ENCODE data around the gene C4orf50.

C4orf50 gene

DNA sequence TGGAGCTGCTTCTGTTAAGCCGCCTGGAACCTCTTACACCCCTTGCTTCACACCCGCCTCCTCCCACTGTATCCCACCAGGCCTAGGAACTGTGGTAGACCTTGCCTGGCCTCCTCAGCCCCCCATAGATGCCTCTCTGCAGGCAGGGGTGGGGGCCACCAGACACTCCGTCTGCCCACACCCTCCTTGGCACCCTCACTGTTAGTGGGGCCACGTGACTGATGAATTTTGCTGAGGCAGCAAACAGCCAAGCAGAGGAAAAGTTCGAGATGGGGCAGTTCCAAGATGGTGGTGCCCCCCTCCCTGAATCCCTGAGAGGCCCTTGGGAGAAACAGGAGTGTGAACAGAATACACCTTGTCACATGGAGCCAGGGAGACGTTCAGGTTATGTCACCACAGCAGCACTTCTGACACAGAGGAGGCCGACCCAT lies 41.2 kb upstream of the C4orf50 start:
- no peak for DNase-seq (ENCODE audit: low read depth, low spot score)
- H3K4me3 ChIP-seq (ENCODE audit: low read depth, low read length): no peak overlapping the region
- ChIA-PET CTCF (no interaction called here), POLR2A (no interaction called here)
- TF ChIP-seq, protein P1, sequence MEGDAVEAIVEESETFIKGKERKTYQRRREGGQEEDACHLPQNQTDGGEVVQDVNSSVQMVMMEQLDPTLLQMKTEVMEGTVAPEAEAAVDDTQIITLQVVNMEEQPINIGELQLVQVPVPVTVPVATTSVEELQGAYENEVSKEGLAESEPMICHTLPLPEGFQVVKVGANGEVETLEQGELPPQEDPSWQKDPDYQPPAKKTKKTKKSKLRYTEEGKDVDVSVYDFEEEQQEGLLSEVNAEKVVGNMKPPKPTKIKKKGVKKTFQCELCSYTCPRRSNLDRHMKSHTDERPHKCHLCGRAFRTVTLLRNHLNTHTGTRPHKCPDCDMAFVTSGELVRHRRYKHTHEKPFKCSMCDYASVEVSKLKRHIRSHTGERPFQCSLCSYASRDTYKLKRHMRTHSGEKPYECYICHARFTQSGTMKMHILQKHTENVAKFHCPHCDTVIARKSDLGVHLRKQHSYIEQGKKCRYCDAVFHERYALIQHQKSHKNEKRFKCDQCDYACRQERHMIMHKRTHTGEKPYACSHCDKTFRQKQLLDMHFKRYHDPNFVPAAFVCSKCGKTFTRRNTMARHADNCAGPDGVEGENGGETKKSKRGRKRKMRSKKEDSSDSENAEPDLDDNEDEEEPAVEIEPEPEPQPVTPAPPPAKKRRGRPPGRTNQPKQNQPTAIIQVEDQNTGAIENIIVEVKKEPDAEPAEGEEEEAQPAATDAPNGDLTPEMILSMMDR (IDR thresholded peaks at IDR 0.05; ENCODE audit: insufficient read depth, low read length, missing control alignments): no peak

DNA sequence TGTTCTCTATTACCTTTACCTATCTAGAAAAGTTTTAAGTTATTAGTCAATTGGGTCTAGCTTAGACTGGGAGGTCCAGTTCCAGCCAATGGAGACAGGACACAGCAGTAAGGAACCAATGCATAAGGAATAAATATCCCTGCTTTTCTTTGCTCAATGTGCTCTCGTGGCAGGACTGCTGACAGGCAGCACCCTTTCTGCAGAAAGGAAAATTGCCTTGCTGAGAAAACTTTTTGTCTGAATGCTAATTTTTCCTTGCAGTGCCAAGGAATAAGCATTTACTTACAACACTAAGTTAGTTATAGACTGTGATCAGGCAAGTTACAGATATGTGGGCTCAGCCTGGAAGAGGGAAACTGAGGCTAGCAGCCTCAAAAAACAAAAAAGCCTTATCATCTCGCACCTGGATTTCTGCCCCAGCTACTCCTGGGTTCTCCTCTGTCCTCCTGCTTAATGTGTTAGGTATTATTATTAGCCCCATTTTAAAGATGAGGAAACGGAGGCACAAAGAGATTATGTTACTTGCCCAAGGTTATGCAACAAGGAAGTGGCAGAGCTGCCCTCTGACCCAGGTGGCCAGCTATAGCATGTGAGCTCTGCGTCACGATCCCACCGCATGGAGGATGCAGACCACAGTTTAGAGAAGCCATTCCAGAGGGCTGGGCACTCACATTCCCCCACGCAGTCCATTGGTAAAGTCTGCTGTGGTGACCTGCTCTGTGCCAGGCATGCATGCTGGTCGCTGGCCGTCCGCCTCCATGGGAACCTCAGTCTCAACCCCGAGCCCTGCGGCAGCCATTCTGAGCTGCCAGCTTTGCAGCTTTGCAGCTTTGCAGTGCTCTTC lies 40.5 kb upstream of the C4orf50 start:
- no peak for DNase-seq (ENCODE audit: low read depth, low spot score)
- ChIA-PET CTCF (no interaction called here), POLR2A (no interaction called here)
- H3K4me3 ChIP-seq (ENCODE audit: low read depth, low read length): no peak overlapping the region
- TF ChIP-seq, protein P1 (IDR thresholded peaks at IDR 0.05; ENCODE audit: insufficient read depth, low read length, missing control alignments): no peak

DNA sequence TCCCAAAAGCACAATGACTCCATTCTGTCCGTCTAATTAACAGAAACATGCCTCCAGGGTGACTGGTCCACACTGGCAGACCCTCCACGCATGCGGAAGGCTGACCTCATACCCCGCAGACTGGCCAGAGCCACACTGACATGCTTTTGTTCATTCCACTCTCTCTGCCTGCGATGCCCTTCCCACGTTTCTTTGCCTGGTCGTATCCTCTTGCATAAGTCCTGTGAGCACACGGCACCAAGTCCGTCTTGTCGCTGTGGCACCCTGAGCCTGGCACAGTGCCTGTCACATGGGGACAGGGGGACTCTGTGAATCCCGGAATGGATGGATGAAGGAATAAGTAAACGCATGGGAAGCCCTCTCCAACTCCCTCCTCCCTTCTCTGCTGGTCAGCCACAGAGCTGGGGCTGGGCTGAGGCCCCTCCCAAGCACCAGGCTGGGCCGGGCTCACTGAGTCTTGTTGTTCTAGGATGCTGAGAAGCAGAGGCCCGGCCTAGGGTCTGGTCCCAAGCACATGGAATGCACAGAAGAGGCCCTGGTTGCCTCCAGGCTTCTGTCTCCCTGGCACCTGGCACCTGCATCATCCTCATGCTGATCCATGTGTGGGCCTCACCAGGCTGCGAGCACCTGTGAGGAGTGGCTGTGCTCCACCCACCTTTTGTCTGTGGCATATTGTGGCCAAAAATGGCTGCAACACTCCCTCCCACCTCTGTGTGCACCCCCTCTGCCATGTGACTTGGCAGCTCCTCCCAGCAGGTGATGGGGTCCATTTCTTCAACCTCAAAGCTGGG lies 38.9 kb upstream of the C4orf50 start:
- POLR2A ChIA-PET: no interaction called here
- CTCF ChIA-PET: no interaction called here
- TF ChIP-seq, protein P1 (IDR thresholded peaks at IDR 0.05; ENCODE audit: insufficient read depth, low read length, missing control alignments): no peak
- H3K4me3 ChIP-seq (ENCODE audit: low read depth, low read length): no peak overlapping the region
- no peak for DNase-seq (ENCODE audit: low read depth, low spot score)

DNA sequence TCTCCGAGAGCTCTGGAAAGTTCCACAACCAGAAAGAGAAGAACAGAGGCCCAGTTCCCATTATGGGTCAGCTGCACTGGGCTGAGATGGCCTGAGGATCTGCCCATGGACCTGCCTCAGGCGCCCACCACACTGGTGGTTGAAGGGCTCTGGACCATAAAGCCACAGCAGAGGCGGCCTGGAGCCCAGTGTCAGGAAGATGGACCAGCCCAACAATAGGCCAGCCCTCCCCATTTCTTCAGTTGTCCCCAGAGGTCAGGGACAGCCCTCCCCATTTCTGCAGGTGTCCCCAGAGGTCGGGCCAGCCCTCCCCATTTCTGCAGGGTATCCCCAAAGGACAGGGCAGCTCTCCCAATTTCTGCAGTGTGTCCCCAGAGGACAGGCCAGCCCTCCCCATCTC lies 37.2 kb upstream of the C4orf50 start:
- POLR2A ChIA-PET: no interaction called here
- CTCF ChIA-PET: no interaction called here
- TF ChIP-seq, protein P1 (IDR thresholded peaks at IDR 0.05; ENCODE audit: insufficient read depth, low read length, missing control alignments): no peak
- DNase-seq (ENCODE audit: low read depth, low spot score): no peak
- H3K4me3 ChIP-seq (ENCODE audit: low read depth, low read length): no peak overlapping the region

DNA sequence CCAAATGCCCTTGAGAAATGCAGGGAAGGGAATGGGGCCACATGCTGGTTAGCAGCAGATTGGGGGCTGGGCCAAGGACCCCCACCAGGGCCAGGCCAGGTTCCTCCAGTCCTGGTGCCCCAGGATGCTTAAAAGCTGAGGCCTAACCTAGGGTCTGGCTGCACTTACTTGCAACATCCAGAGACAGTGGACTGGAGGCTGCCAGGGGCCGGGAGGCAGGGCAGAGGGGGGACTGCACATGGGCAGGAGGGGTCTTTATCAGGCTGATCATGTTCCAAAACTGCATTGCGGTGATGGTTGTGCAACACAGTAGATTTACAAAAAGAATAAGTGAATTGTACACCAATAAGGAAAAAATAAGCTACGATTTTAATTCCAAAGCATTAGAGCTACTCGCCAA lies 36.8 kb upstream of the C4orf50 start:
- TF ChIP-seq, protein P1 (IDR thresholded peaks at IDR 0.05; ENCODE audit: insufficient read depth, low read length, missing control alignments): no peak
- ChIA-PET CTCF (no interaction called here), POLR2A (no interaction called here)
- DNase-seq (ENCODE audit: low read depth, low spot score): no peak
- no peak overlapping the region for H3K4me3 ChIP-seq (ENCODE audit: low read depth, low read length)

DNA sequence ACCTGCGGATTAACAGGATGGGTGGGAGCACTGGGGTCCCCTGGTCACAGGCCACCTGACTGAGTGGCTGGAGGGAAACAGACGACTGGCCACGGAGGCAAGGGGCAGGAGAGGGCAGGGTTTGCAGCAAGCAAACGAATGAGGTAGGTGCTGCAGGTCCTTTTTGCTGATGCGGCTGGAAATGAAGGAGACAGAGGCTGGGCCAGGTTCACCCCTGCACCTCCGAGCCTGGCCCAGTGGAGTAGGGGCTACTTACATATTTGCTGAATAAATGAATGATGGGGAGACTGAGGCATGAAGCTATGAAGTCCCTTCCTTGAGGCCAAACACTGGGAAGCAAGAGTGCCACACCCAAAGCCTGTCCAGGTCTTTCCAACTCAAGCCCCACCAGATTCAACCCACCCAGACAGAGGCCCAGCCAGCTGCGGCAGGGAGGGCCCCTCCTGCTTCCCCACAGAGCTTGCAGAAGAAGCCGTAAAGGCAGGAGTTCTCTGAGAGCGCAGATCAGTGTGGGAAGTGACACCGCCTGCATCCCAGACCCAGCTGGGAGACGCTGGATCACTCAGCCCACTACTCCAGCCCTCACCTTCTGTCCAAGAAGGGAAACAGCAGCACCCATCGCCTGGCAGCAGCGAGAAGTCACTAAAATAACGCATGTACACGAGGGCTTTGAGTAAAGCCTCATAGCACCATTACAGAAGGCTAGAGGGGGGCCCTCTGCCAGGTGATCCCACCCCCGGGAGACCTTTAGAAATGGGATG lies 36.1 kb upstream of the C4orf50 start:
- POLR2A ChIA-PET: no interaction called here
- CTCF ChIA-PET: no interaction called here
- no peak overlapping the region for H3K4me3 ChIP-seq (ENCODE audit: low read depth, low read length)
- TF ChIP-seq, protein P1 (IDR thresholded peaks at IDR 0.05; ENCODE audit: insufficient read depth, low read length, missing control alignments): no peak
- no peak for DNase-seq (ENCODE audit: low read depth, low spot score)

All from AG04449 (cell line).